Mucosa of rectum (tissue), 2 donors: ENCODE data around the gene GP1BB.
"Not testable (repeated sequence)": the region's sequence is repeated elsewhere in the genome, so short reads cannot be mapped to it uniquely, and the experiment has no call there.

ENCODE experiments used
- H3K27ac ChIP-seq, 2 donors: one replicate each; pipeline ENCODE4 v1.7.0; 2013; ENCODE audit warnings: inconsistent platforms in 2 of 2, low read depth in 2 of 2, low read length in 2 of 2
- H3K27me3 ChIP-seq, 2 donors: one replicate each; pipeline ENCODE4 v1.7.0; 2013; ENCODE audit warnings: low read length in 2 of 2; ENCODE audit not compliant: control insufficient read depth in 2 of 2, insufficient read depth in 2 of 2
- H3K36me3 ChIP-seq, 2 donors: one replicate each; pipeline ENCODE4 v1.7.0; 2013; ENCODE audit warnings: low read length in 2 of 2; ENCODE audit not compliant: control insufficient read depth in 2 of 2, insufficient read depth in 2 of 2
- H3K4me1 ChIP-seq, 2 donors: one replicate each; pipeline ENCODE4 v1.7.0; 2013; ENCODE audit warnings: low read length in 2 of 2, mild to moderate bottlenecking in 1 of 2; ENCODE audit not compliant: control insufficient read depth in 2 of 2, insufficient read depth in 2 of 2
- H3K4me3 ChIP-seq, 2 donors: one replicate each; pipeline ENCODE4 v1.7.0; 2013; ENCODE audit warnings: low read length in 2 of 2
- H3K9ac ChIP-seq, 2 donors: one replicate each; pipeline ENCODE4 v1.7.0; 2013; ENCODE audit warnings: low read length in 2 of 2, low read depth in 1 of 2, mild to moderate bottlenecking in 1 of 2
- H3K9me3 ChIP-seq, 2 donors: one replicate each; pipeline ENCODE4 v1.7.0; 2013; ENCODE audit warnings: low read length in 2 of 2; ENCODE audit not compliant: control insufficient read depth in 2 of 2
- donor health status: healthy.
- donor health status: Normal muscosa, but diverticular disease.

Gene GP1BB

DNA sequence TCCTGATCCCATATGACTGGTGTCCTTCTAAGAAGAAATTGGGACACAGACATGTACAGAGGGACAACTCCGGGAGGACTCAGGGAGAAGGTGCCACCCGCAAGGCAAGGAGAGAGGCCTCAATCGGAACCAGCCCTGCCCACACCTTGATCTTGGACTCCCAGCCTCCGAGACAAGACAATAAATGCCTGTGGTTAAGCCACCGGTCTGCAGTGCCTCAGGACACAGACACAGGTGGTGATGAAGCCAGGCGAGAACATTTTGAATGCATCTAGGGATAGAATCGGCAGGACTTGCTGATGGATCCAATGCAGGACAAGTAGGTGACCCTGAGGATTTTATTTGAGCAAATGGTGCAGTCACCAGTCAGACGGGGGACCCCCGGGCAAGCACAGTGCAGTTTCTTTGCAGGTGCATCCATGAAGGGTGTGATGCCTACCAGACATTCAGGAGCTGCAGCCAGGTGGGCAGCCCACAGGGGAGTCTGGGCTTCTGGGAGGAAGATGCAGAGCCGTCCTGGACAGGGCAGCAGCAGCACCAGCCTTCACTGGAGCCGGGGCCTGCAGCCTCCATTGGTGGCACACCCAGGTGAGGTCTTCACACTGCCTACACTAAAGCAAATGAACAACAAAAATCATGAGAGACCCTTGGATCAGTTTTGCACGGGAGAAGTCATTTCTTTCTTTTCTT is 29.2 kb upstream of the GP1BB start:
- H3K27me3 ChIP-seq = peaks cover 3 to 11% of the 10 kb centered on the region in 2 donors
- H3K4me1 ChIP-seq = no peaks in the 10 kb centered on the region
- H3K27ac ChIP-seq = no peak overlapping the region
- H3K4me3 ChIP-seq = no peak overlapping the region
- H3K9me3 ChIP-seq = no peaks in the 10 kb centered on the region
- no peak overlapping the region for H3K9ac ChIP-seq
- H3K36me3 ChIP-seq = no peaks in the 10 kb centered on the region

DNA sequence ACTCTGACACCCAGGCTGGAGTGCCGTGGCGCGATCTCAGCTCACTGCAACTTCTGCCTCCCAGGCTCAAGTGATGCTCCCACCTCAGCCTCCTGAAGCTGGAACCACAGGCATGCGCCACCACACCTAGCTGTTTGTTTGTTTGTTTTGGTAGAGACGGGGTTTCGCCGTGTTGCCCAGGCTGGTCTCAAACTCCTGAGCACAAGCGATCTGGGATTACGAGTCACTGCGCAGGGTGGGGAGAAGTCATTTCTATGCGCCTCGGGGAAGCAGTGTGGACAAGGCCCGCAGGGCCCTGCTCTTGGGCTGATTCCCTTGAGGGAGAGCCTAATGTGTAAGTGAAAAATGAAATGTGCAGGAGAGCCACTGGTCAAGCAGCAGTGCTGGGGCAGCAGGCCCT is 28.6 kb upstream of the GP1BB start:
- Histone ChIP-seq H3K36me3 (no peaks in the 10 kb centered on the region), H3K4me3 (no peak overlapping the region), H3K9me3 (no peaks in the 10 kb centered on the region), H3K27me3 (peaks cover 2 to 6% of the 10 kb centered on the region in 2 donors), H3K9ac (no peak overlapping the region), H3K27ac (no peak overlapping the region), H3K4me1 (no peaks in the 10 kb centered on the region)

DNA sequence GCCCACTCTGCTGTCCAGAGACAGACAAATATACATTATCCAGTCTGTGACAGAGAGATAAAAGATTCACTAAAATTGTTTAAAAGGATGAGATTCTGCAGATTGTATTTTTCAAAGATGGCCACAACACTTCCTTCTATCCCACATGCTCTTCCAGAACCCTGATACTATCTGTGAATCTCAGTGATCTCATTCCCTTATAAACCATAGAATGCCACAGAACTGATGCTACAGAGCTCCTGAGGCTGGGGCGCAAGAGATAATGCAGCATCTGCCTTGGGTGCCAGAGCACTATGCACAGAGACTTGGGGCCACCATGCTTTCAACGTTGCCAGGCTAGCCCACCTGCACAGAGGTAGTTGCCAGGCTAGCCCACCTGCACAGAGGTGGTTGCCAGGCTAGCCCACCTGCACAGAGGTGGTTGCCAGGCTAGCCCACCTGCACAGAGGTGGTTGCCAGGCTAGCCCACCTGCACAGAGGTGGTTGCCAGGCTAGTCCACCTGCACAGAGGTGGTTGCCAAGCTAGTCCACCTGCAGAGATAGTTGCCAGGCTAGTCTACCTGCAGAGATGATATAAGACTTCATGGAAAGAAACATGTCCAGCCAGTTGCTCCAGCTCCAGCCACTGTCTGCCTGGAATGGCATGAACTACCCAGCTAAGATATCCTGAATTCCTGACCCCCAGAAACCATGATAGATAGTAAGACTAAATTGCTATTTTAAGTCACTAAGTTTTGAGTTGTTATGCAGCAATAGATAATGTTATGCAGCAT is 26.6 kb upstream of the GP1BB start:
- no peaks in the 10 kb centered on the region for H3K4me1 ChIP-seq
- H3K27ac ChIP-seq = no peak overlapping the region
- no peaks in the 10 kb centered on the region for H3K9me3 ChIP-seq
- H3K4me3 ChIP-seq = no peak overlapping the region
- H3K27me3 ChIP-seq = peaks cover 2% of the 10 kb centered on the region in 2 donors
- H3K9ac ChIP-seq = no peak overlapping the region
- H3K36me3 ChIP-seq = no peaks in the 10 kb centered on the region

DNA sequence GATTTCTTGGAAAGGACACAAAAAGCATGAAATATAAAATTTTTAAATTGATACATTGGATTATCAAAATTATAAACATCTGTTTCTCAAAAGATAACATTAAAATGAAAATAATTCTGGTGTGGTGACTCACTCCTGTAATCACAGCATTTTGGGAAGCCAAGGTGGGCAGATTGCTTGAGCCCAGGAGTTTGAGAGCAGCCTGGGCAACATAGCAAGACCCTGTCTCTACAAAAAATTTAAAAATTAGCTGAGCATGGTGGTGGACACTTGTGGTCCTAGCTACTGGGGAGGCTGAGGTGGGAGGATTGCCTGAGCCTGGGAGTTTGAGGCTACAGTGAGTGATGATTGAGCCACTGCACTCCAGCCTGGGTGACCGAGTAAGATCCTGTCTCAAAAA is 25.5 kb upstream of the GP1BB start:
- H3K27me3 ChIP-seq, H3K4me1 ChIP-seq, H3K9me3 ChIP-seq, H3K36me3 ChIP-seq, H3K9ac ChIP-seq, H3K27ac ChIP-seq, H3K4me3 ChIP-seq: not testable (repeated sequence)

DNA sequence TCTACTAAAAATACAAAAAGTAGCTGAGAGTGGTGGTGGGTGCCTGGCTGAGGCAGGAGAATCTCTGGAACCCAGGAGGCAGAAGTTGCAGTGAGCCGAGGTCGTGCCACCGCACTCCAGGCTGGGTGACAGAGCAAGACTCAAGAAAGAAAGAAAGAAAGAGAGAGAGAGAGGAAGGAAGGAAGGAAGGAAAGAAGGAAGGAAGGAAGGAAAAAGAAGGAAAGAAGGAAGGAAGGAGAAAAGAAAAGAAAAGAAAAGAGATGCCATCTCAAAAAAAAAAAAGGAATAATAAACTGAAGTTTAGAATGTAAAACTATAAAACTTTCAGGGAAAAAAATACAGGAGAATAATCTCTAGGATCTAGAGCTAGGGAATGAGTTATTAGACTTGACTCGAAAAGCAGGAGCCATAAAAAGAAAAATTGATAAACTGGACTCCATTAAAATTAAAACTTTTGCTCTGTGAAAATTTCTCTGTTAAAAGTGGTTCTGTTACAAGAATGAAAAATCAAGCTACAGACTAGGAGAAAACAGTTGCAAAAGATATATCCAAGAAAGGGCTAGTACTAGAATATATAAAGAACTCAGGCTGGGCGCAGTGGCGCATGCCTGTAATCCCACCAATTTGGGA is 22.4 kb upstream of the GP1BB start:
- Histone ChIP-seq H3K27me3 (peaks cover 0 to 3% of the 10 kb centered on the region in 2 donors), H3K9ac (no peak overlapping the region), H3K27ac (no peak overlapping the region), H3K9me3 (no peaks in the 10 kb centered on the region), H3K36me3 (no peaks in the 10 kb centered on the region), H3K4me3 (no peak overlapping the region), H3K4me1 (no peaks in the 10 kb centered on the region)

DNA sequence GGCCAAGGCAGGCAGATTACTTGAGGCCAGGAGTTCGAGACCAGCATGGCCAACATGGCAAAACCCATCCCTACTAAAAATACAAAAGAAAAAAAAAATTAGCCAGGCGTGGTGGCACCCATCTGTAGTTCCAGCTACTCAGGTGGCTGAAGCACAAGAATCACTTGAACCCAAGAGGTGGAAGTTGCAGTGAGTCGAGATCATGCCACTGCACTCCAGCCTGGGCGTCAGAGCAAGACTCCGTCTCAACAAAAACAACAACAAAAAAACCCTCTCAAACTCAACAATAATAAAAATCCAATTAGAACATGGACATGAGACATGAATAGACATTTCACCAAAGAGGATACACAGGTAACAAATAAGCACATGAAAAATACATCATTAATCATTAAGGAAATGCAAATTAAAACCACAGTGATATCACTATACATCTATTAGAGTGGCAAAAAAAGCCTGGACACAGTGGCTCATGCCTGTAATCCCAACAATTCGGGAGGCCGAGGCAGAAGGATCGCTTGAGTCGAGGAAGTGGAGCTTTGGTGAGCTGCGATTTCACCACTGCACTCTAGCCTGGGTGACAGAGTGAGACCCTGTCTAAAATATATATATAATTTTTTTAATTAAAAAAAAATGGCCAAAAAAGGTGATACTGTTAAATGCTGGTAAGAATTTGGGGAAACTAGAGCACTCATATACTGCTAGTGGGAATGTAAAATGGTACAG is 21.8 kb upstream of the GP1BB start:
- Histone ChIP-seq H3K27me3 (peaks cover 0 to 2% of the 10 kb centered on the region in 2 donors), H3K27ac (no peak overlapping the region), H3K4me1 (no peaks in the 10 kb centered on the region), H3K36me3 (no peaks in the 10 kb centered on the region), H3K4me3 (no peak overlapping the region), H3K9ac (no peak overlapping the region), H3K9me3 (no peaks in the 10 kb centered on the region)

DNA sequence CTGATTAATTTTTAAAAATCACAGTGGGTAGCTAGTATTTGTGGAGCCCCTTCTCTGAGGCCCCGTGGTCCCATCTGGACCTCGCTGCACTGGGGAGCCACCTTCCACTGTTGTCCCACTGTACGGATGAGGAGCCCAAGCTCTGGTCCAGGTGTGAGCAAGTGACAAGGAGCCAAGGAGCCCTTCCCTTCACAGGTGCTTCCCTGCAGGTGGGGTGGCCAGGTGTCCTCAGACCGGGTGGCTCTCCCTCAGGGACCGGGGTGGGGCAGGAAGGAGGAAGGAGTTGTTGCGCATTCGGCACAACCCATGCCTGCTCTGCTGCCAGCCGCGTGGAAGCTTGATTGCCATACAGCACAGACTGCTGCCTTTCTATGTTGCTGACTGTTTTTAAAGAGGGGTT is 19.5 kb upstream of the GP1BB start:
- Histone ChIP-seq H3K9ac (no peak overlapping the region), H3K27ac (no peak overlapping the region), H3K36me3 (no peaks in the 10 kb centered on the region), H3K9me3 (no peaks in the 10 kb centered on the region), H3K27me3 (peaks cover 0 to 2% of the 10 kb centered on the region in 2 donors), H3K4me3 (no peak overlapping the region), H3K4me1 (no peaks in the 10 kb centered on the region)

DNA sequence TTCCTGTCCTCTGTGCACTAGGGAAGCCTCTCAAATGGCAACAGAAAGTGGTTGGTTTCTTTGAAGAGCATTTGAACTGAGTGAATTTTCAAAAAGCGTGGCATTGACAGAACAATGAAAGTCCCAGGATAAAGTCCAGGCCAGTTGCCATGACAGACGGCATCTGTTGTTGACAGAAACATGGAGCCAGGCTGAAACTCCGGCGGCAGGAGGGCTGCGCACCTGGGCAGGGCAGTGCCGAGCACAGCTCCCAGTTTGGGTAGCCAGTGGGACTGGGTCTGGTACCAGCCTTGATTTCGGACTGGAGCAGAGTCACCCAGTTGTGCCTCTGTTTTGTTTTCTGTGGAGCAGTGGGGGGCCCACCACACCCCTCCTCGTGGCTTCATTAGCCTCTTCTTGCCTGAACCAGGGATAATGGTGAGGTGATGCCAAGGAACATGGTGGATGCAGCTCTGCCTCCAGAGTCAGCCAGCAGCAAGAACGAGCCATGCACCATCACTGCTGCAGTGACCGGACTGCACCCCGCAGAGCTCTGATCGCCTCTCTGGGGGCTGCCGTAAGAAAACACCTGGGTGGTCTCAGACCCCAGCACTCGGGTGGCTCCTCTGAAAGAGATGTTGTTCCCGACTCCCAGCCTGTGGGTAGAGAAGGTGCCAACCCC is 18.9 kb upstream of the GP1BB start:
- H3K27ac ChIP-seq = no peak overlapping the region
- no peaks in the 10 kb centered on the region for H3K4me1 ChIP-seq
- no peaks in the 10 kb centered on the region for H3K9me3 ChIP-seq
- no peak overlapping the region for H3K4me3 ChIP-seq
- no peak overlapping the region for H3K9ac ChIP-seq
- peaks cover 0 to 2% of the 10 kb centered on the region in 2 donors for H3K27me3 ChIP-seq
- no peaks in the 10 kb centered on the region for H3K36me3 ChIP-seq

DNA sequence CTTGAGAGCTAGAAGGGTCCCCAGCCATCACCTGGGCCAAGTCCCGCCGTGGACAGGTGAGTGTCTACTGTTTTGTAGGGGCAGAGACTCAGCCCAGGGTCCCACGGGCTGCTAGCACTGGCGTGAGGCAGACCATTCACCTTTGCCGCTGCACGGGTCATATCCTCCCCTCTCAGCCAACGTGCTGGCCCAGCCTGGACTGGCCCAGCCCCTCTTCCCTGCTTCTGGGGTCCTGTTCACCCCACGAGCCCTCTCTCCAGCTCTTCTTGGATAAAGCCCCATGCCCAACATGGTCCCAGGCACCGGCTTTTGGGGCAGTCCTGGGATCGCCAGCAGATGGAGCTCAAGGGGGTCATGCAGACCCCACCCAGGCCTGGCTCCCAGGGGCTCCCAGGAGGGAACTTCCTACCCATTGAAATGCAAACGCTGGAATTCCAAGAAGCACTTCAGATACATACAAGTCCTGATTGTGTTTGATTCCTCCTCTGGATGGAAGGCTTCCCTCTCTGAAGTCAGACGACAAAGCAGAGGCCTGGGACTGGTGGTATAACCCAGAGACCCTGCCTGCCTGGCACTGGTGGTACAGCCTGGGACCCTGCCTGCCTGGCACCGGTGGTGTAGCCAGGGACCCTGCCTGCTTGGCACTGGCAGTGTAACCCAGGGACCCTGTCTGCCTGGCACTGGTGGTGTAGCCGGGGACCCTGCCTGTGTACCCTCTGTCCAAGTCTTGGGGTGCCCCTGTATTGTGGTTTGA is 18.0 kb upstream of the GP1BB start:
- Histone ChIP-seq H3K27me3 (peaks cover 0 to 2% of the 10 kb centered on the region in 2 donors), H3K4me1 (no peaks in the 10 kb centered on the region), H3K4me3 (no peak overlapping the region), H3K9me3 (no peaks in the 10 kb centered on the region), H3K9ac (no peak overlapping the region), H3K27ac (no peak overlapping the region), H3K36me3 (no peaks in the 10 kb centered on the region)
